HepG2 (cell line): ENCODE data around the gene KATNB1.

ENCODE experiments used
- ARNTL ChIP-seq: sonication (generic); formaldehyde crosslinking; IDR thresholded peaks from 2 replicates; pipeline ENCODE4 v1.4.0; 2020; ENCODE audit warnings: mild to moderate bottlenecking, missing genetic modification reagents
- JUN ChIP-seq: sonication (generic); formaldehyde crosslinking; IDR thresholded peaks from 2 replicates; pipeline ENCODE4 v1.4.0; 2020; ENCODE audit warnings: mild to moderate bottlenecking, missing genetic modification reagents
- SAFB2 ChIP-seq: sonication (generic); formaldehyde crosslinking; IDR thresholded peaks from 2 replicates; pipeline ENCODE4 v1.5.1; 2020; ENCODE audit warnings: missing genetic modification reagents, low read depth, mild to moderate bottlenecking, borderline replicate concordance
- ZNF263 ChIP-seq: sonication (generic); formaldehyde crosslinking; IDR thresholded peaks from 2 replicates; pipeline ENCODE4 v1.4.0; 2020; ENCODE audit warnings: missing genetic modification reagents
- TF ChIP-seq, protein P1 (sequence below): sonication (generic); formaldehyde crosslinking; IDR thresholded peaks from 2 replicates; pipeline ENCODE4 v1.5.0; 2020; ENCODE audit warnings: mild to moderate bottlenecking, missing genetic modification reagents, moderate library complexity

DNA sequence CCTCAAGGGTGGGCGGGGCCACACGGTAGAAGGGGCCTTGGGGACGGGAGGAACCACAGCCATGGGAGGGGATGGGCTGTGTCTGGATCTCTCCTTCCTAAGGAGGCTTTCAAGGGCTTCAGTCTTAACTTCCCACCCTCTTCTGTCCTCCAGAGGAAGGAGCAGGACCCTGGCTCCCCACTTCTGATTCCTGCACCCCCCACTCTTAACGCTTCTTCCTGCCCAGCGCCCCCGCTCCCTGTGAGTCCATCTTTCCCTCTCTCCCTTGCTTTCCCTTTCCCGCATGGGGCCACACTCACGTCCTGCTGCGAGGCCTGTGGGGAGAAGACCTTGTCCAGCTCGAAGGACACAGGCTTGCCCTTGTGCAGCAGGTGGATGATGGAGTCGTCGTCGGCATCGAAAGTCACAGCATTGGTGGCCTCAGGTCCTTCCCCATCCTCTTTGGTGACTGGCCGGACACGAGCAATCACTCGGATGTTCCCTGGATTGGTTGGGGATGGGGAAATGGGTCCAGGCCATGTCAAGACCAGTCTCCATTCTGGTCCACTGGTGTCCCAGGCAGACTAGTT, 29.7 kb downstream of the KATNB1 start:
- TF ChIP-seq SAFB2 (CRISPR knock-in tag) (no peak), ZNF263 (CRISPR knock-in tag) (no peak), ARNTL (no peak), JUN (CRISPR knock-in tag) (no peak)
- TF ChIP-seq, protein P1, sequence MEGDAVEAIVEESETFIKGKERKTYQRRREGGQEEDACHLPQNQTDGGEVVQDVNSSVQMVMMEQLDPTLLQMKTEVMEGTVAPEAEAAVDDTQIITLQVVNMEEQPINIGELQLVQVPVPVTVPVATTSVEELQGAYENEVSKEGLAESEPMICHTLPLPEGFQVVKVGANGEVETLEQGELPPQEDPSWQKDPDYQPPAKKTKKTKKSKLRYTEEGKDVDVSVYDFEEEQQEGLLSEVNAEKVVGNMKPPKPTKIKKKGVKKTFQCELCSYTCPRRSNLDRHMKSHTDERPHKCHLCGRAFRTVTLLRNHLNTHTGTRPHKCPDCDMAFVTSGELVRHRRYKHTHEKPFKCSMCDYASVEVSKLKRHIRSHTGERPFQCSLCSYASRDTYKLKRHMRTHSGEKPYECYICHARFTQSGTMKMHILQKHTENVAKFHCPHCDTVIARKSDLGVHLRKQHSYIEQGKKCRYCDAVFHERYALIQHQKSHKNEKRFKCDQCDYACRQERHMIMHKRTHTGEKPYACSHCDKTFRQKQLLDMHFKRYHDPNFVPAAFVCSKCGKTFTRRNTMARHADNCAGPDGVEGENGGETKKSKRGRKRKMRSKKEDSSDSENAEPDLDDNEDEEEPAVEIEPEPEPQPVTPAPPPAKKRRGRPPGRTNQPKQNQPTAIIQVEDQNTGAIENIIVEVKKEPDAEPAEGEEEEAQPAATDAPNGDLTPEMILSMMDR: no peak
